Ishikawa (cell line): ENCODE results near the gene MRPS23.

Experiments
- CEBPB ChIP-seq: IDR thresholded peaks from 2 replicates; pipeline ENCODE4 v1.6.1; 2012
- CREB1 ChIP-seq: IDR thresholded peaks from 2 replicates; pipeline ENCODE4 v1.6.1; 2012; ENCODE audit warnings: low read depth
- EP300 ChIP-seq: IDR thresholded peaks from 2 replicates; pipeline ENCODE4 v1.6.1; 2012; ENCODE audit warnings: borderline replicate concordance
- FOXM1 ChIP-seq: IDR thresholded peaks from 2 replicates; pipeline ENCODE4 v1.6.1; 2012; ENCODE audit warnings: low read depth, borderline replicate concordance
- REST ChIP-seq: IDR thresholded peaks from 2 replicates; pipeline ENCODE4 v1.6.1; 2012; ENCODE audit warnings: low read depth, mild to moderate bottlenecking
- TAF1 ChIP-seq: IDR thresholded peaks from 2 replicates; pipeline ENCODE4 v1.6.1; 2012; ENCODE audit warnings: low read depth, mild to moderate bottlenecking
- TCF12 ChIP-seq: IDR thresholded peaks from 2 replicates; pipeline ENCODE4 v1.6.1; 2012; ENCODE audit warnings: low read depth
- USF1 ChIP-seq: IDR thresholded peaks from 2 replicates; pipeline ENCODE4 v1.6.1; 2012
- YY1 ChIP-seq: IDR thresholded peaks from 2 replicates; pipeline ENCODE4 v1.6.1; 2012; ENCODE audit warnings: low read depth
- TF ChIP-seq, protein P1 (sequence below): IDR thresholded peaks from 2 replicates; pipeline ENCODE4 v1.6.1; 2012

DNA sequence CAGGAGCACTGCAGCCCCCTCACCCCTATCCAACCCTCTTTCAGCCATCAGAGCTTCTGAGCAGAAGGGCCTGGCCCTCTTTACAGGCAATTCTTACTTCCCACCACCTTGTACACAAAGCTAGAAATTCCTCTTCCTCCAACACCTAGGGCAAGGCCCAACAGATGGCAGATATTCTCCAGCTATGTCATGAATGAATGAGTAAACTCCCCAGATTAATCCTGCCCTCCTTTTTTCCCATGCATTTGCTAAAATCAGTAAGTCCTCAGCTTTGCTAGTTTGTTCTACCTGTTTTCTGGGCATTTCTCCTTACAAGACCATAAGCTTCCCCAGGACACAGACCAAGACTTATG lies 20.4 kb upstream of the MRPS23 start:
- TF ChIP-seq CREB1: no peak
- no peak for TF ChIP-seq YY1
- no peak for TF ChIP-seq FOXM1
- TF ChIP-seq REST: no peak
- TF ChIP-seq, protein P1, sequence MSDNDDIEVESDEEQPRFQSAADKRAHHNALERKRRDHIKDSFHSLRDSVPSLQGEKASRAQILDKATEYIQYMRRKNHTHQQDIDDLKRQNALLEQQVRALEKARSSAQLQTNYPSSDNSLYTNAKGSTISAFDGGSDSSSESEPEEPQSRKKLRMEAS: no peak
- TF ChIP-seq USF1: no peak
- TF ChIP-seq TAF1: no peak
- no peak for TF ChIP-seq CEBPB
- TF ChIP-seq EP300: no peak
- no peak for TF ChIP-seq TCF12
